ENCODE measurements around the gene HOXC10.

HOXC10 gene

DNA sequence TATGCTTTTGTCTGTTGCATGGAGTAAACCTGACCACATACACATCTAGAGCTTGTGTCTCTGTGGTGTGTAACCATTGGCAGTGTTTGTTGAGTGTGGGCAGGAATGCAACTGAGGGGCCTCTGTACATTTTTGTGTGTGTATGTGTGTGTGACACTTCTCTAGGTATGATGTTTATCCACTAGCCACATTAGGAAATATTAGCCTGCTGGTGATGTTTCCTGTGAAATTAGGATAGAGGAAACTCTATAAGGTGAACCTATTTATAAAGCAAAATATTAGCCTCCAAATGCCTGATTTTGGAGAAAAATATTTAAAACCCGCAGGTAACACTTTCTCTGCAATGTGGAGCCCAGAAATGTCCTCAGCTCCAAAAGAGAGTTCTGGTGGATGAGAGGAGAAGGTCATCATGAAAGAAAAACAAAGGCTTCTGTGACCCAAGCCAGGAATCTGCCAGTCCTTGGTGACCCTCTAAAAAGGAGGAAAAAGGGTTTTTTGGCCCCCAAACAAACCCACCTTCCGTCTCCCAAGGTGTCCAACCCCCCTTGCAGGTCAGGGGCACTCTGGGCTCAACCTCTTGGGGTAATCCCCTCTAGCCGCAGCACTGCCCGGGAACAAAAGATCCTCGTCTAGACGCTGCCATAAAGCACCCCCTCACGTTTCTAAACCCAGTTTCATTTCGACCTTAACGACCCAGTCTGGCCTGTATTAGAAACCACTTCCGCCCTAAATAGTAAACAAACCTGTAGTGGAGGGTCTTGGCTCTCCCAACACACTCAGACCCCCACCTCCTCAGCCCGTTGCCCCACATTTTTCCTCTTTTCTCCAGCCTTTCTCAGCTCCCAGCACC, 7.1 kb upstream of the HOXC10 start:
- no peak for DNase-seq

DNA sequence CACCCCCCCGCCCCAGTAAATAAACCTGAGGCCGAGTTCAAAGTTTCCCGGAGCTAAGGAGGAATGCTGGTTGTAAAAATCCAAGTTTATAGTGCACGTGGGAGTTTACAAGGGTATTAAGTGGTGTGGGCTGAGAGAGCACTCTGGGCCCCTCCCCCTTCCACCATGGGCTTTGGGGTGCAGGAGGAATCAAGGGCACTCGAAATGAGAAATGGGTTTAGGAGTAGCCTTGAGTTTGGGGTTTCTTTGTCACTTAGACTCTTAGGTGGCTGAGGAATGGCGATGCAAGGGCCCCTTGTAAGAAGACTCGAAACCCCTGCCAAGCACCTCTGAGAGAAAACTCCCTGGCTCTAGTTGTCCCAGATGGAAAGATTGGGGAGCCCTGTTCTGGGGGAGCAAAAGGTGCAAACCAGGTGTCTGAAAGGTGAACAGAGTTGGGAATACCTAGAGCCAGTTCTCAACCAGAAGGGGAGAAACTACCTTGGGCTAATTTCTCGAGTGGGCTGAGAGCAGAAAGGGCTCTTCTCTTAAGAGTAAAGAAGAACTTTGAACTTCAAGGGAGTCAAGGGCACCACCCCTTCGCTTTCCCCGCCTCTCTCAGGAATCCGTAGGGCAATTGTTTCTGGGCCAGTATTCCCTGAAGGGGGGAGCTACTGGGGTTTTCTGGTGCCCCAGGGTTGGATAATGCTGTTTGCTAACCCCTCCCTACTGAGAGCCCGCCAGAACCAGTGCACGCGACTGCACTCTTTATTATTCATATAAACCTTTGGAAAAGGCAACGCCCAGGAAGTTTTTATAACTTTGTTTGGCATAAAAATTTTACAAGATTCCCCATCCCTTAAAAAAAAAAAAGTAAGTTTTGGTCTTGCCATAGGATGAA, 6.2 kb upstream of the HOXC10 start:
- DNase-seq: no peak

DNA sequence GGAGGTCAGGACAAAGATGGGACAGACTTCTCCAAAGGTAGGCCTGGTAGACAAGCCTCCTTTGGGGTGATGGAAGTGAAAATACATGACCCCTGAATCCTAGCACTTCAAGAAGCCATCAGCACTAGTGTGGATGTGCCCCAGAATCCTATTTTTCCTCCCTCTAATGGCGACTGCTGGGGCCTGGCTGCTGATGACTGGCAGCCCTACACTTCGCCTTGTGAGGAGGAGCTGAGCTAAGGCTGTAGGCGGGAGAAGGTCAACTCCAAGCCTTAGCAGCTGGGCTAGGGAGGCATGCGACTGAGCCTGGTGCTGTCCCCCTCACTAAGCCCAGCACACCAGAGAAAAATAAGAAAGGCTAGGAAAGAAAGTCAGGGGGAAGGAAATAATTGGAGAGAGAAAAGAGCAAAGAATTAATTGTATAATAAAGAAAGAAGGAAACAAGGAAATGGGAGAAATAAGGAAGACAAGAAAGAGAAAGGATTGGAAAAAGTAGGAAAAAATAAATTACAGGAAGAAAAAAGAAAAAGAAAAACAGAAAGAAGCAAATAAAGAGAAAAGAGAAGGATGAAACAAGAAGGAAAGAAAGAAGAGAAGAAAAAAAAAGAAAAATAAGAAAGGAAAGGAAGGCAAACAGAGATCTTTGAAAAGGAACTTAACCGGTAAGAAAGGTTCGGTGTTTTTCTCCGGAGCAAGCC, 4.7 kb upstream of the HOXC10 start:
- no peak for DNase-seq

DNA sequence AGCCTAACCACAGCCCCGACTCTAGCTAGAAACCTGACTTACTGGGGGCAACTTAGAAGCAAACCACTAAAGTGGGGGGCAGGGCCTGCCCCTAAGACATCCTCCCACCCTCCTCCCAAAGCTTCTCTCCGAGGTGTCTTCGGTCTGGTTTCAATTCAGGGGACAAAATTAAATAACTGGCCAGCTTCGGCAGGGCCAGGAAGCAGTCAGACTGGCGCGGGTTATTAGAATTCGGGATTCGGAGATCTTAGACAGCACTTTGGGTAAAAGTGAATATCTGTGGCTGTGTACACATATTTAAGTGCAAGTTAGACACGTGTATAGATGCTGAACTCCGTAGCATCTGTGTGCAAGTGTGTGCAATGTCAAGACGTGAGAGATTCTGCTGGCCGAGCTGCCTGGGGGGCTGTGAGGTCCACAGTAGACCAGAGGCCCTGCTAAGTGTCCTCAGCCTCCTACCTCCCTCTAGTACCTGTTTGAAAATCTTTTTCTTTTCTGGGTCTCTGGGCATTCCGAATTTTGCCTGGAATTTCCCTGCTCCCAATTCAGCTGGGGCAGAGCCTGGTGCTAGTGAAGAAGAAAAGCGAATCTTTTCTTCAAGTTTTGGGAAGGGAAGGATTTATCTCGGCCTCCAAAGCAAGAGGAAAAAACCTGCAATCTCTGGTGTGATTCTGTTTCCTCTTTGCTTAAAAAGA, 4.0 kb upstream of the HOXC10 start:
- no peak for DNase-seq

DNA sequence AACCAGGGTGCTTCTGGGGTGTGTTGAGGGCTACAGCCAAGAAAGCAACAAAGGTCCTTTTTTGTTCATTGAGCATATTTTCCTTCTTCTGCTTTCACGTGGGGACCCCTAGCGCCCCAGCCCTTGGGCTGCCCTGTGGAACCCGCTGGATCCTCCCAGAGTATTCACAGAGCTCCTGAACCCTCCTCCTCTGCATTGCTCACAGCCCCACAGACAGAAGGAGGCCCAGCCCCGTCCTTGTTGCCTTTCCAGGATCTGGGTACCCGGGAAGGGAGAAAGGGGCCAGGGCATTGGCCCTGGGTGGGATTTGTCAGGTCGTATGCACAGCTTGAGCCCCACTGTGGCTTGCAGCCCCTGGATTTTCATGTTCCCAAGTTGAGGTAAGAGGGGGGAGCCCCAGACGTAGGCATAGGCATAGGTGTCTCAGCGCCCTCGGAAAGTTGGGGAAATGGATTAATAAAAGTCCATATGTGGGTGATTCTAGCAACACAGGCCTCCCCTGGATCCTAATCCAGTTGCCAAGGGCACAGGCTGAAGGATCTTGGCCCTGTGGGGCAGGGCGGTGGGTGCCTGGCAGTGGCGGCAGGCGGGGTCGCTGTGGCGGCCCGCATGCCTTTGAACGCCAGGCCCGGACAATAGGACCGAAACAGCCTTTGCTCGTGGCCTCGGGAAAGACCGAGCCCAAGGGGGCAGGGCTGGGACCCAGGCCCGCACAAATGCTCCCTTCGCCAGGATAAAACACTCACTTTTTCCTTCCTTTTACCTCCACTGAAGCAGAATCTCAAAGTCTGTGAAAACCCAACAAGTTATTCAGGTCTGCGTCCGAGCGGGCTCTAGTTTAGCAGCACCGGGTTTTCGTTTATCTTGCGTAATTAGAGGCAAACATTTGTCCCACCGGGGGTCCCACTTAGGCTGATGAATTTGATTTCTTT, 3.0 kb upstream of the HOXC10 start:
- DNase-seq: no peak

DNA sequence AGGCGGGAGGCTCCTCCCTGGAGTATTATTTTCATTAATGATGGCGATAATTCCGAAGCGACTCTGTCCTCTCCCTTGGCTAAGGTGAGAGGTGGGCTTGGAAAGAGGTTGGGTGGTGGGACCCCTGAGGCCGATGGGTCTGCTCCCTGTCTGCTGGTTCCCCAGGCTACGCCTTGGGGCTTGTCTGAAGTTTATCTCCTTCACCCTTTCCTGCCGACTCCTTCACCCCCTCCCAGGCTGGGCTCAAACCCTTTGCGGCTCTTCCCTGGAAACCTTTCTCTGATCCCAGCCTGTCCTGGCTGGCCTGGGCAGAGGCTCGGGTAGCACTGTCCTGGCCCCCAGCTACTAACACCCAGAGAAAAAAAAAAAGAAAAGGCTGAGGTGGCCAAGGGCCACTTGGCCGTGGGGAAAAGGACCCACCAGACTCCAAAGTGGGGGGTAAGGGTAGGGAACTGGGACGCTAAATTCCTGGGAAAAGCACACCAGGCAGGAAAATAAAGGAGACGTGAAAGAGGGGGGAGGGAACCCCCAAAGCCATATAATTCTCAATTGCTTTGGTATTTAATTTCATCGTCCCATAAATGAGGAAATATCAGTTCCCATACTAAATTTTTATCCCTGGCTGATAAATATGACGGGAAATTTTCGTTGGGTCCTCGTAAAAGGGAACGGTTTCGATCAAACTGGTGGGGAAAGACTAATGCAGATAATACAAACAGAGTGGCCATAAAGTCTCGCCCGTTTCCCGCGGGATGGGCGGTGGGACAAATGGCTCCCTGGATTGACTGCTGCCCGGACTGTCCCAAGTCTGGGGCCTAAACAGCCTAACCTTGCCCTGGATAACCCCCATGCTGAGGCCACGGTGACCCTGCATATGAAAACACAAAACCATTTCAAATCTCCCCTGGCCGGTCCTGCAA, 2.0 kb upstream of the HOXC10 start:
- no peak for DNase-seq

DNA sequence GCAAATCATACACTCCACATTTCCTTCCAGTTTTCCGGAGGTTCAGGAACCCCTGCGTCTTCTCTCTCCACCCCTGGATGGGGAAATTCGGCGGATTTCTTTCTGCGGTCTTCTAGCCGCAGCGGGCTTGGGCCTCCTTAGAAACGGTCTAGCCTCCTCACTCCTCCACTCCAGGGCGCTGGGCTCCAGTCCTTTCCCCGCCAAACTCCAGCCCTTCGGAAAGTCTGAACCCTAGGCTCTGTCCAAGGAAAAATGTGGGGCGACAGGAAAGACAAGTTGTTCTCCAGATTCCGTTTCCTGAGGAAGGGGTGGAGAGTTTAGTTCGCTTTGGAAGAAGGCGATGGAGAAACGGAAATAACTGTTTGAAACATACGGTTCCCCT, 1.4 kb upstream of the HOXC10 start:
- DNase-seq: no peak

DNA sequence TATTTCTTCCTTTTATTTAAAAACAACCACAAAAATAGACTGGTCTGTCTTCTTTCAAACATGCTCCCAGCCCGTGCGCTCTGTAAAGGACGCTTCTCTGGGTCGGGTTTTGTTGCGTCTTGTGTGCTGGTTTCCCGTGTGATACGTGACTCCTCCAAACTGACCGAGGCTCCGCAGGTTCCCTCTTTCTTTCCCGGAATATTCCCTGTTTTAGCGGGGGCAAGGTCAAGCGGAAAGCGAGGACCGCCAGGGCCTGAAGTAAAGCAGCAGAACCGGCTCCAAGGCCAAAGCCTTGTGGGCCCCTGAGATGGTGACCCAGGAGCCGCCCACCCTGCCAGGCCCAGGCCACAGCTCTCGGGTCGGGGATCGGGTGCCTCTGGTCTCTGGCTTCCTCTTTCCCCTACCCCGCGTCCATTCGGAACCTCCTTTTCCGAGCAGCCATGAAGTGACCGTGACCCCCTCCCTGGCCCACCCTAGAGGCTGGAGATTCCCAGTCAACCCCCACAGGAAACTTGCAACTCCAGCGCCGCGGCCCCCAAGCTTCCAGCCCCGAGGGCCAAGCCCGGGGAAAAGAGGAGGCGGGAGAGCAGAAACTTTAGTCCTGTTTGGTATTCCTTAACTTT, 885 bp upstream of the HOXC10 start:
- no peak for DNase-seq

DNA sequence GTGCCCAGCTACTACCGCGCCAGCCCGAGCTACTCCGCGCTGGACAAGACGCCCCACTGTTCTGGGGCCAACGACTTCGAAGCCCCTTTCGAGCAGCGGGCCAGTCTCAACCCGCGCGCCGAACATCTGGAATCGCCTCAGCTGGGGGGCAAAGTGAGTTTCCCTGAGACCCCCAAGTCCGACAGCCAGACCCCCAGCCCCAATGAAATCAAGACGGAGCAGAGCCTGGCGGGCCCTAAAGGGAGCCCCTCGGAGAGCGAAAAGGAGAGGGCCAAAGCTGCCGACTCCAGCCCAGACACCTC, 697 bp downstream of the HOXC10 start:
- no peak for DNase-seq

DNA sequence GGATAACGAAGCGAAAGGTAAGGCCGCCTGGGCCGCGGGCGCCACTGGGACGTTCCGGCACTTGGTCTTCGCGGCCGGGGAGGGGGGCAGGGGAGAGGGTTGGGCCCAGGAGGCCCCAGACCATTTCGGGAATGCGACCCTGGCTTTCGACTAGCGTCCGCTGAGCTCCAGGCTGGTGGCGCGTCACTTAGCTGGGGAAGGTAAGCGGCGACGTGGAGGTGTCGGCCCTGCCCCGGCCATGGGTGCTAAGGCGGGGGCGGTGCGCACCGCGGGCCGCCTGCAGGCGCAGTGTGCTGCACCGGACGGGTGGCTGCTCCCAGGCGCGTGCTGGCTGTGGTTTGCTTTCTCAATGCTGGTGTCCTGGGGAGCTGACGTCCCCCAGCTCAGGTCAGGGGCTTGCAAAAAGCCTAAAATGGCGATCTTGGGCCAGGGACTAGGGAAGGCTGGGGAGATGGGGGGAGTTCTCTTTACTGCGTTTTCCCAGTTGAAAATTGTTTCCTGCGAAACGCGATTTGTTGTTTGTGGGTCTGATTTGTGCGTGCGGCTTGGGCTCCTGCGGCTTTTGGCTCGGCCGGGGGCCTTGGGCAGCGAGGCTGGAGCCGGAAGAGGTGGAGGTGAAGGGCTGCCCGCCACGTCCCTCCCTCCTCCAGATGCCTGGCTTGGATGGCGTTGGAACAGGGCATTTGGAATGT, 1.2 kb downstream of the HOXC10 start:
- no peak for DNase-seq

DNA sequence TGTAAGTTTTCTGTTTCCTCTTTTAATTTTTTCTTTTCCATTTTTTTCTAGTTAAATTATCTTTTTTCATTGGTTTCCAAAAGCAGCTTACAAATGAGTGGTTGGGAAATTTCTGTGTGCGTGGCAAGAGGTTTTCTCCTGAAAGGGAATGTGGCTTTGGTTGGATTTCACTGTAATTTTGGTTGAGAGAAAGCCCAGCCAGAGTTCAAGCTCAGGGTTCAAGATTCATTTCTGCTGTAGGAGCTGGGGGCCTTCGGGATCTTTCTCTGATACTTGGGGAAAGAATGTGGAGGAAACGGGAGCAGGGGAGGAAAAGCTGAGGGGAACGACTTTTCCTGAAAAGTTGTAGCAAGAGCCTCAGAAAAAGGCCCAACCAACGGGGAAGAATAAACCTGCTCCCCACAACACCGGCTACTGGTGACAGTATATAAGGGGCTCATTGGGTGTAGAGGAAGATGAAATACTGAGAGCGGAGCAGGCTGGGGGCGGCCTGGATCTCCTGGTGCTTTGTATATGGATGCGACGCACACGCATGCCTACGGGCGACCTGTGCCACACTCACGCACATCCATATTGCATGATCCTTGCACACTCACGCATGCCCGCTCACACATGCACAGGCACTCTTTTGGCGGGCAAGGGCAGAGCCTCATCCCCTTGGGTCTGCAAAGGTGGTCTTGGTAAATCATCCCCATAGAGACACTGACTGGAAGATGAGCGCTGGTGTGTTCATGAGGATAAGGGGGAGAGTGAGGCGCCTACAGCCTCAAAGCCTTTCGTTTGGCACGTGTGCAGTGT, 1.9 kb downstream of the HOXC10 start:
- no peak for DNase-seq

DNA sequence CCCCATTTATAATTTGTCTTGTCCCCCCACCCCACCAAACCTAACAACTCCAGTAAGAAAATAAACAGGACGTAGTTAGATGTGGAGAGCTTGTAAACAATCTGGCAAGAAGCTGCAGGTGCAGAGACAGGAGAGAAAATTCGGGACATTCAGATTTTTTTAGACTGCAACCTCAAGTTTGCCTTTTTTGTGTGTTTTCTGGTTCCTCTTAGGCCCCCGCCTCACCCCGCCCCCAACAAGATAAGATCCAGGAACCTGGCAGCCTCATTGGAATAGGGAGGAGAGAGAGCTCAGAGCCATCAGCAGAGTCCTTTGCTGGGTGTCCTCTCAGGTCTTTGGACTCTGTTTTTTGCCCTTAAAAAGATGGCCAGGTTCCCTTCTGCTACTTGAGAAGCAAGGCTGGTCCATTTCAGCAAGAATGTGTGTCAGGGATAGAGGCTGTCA, 2.9 kb downstream of the HOXC10 start:
- no peak for DNase-seq

DNA sequence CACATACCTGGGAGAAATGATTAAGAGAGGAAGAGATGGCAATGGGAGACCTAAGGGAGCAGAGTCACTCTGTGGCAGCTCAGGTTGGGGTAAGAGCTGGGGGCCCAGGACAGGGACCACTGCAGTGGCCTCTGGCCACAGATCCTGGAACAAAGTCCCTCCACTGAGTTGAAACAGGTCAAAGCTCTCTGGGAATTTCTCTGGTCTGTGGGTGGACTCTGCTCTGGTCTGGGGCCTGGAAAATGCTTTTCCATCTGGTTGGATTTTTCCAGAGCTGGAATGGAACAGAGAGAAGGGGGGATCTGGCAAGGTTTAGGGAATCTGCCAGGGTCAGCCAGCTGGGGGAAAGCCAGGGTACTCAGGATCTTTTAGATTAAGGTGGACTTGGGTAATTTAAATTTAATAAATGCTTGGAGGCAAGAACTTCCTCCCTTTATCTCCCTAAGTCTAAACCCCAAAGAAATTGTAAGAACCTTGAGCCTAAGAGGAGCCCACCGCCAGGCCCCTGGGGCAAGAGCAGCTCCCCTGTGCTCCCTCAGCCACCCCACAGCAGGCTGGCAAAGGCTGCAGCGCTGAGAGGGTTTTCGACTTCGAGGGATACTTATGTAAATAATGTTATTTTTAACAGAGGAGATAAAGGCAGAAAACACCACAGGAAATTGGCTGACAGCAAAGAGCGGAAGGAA, 3.7 kb downstream of the HOXC10 start:
- no peak for DNase-seq

DNA sequence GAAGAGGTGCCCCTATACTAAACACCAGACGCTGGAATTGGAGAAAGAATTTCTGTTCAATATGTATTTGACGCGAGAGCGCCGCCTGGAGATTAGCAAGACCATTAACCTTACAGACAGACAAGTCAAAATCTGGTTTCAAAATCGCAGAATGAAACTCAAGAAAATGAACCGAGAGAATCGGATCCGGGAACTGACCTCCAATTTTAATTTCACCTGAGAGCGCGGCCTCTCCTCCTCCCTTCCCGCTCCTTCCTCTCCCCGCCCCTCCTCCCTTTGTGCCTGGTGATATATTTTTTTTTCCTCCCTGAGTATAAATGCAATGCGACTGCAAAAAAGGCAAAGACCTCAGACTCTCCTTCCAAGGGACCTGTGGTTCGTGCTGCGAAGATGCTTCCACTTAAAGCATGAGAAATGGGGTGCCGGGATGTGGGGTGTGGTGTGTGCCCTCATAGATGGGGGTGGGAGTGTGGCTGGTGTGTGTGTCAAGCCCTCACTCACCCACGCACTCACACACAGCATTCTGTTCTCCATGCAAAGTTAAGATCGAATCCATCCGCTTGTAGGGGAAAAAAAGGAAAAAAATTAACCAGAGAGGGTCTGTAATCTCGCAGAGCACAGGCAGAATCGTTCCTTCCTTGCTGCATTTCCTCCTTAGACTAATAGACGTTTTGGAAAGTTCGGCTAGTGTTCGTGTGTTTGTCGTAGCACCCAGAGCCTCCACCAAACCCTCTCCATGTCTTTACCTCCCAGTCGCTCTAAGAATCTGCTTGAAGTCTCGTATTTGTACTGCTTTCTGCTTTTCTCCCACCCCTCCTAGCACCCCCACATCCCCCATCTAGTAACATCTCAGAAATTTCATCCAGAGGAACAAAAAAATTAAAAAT, 4.5 kb downstream of the HOXC10 start:
- DNase-seq: peak; percentile 76

DNA sequence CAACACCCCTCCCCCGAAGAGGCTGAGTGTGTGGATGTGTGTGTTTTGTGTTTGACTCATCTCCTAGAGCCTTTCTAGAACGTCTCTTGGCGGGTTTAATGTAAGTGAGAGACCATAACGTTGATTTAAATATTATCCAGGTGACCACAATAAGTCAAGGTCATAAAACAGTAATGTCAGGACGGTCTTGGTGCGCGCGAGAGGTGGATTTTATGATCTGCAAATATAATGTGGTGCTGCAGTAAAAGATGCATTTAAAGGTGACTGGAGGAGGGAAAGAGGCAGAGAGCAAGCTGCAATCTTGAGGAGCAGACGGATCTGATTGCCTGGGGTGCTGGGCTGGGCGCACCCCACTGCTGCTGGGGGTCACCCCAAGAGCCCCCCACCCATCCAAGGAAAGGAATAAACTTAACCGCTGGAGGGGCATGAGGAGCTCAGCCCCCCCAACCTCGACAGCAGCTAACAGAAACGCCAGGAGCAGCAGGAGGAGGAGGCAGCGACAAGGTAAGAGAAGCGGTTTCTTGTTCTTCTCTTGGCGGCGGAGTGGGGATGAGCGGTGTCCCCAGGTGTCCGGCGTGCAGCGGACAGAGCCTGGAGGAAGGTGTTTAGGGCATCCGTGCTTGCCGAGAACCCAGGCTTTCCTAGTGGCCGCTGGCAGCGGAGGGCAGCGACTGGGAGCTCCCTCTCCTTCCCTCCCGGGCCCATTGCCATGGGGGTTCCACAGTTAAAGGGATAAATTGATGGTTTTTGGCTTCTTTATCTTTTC, 5.5 kb downstream of the HOXC10 start:
- DNase-seq: no peak

DNA sequence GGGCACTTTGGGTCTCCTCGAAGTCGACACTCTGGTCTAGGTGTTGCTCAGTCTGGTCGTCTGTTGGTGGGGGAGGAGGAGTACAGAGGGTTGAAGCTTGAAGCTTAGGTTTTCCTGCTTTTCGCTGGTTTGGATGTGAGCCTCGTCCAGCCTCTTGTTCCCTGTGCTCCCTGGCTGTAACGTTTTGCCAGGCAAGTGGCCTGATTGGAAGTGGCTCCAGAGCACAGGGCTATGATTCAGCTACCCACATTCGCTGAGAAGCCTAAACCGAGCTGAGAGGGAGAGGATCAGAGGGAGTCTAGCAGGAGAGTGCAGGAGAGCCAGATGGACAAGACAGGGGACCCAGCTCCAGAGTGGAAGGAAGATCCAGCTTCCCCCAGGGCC, 6.1 kb downstream of the HOXC10 start:
- no peak for DNase-seq
